IMR-90 (cell line): ENCODE measurements around the gene USF1. TPM values are rescaled to one million over a fixed set of nuclear protein-coding genes. Genes with fewer than 3 reads are reported as not detected.
A peak's percentile ranks its signal among the peaks of the same experiment; 100 is the strongest.

ENCODE experiments used
- ATAC-seq: fragments of 200-7000 bp; cut with Tn5 transposase; 2 replicates; pipeline ENCODE4 v1.9.1; 2020; ENCODE audit warnings: low read depth, mild to moderate bottlenecking, moderate library complexity
- BruUV-seq: library from RNA; stranded (reverse); fragments of 400-500 nt; replicated peaks from 2 replicates; lab custom pipeline; 2021; lab: Mats Ljungman, UMichigan
- CTCF ChIA-PET: fragments of 300-600 bp; formaldehyde crosslinking; extraction: SDS; loops from one replicate; lab custom pipeline; 2021; ENCODE audit warnings: antibody characterized with exemption; lab: Yijun Ruan, JAX
- POLR2A ChIA-PET: fragments of 300-600 bp; sonication (Branson Sonifier 250); formaldehyde crosslinking; loops from one replicate; lab custom pipeline; 2022; ENCODE audit warnings: antibody characterized with exemption; ENCODE audit not compliant: unreplicated experiment; lab: Charles Lee
- DNase-seq: peaks from one replicate; pipeline ENCODE4 v3.0.0; 2013
- H2AFZ ChIP-seq: replicated peaks from 2 replicates; pipeline ENCODE3; 2013; ENCODE audit warnings: low read length, mild to moderate bottlenecking; ENCODE audit not compliant: poor library complexity
- H2AK5ac ChIP-seq: 2 replicates; pipeline ENCODE4 v1.6.1; 2013; ENCODE audit warnings: low read depth, low read length, inconsistent platforms
- H2AK9ac ChIP-seq: replicated peaks from 2 replicates; pipeline ENCODE3; 2013; ENCODE audit warnings: mild to moderate bottlenecking, low read depth, low read length, moderate library complexity; ENCODE audit not compliant: poor library complexity
- H2BK120ac ChIP-seq: 2 replicates; pipeline ENCODE4 v1.6.1; 2013; ENCODE audit warnings: low read depth, low read length, inconsistent platforms
- H2BK15ac ChIP-seq: 3 replicates; pipeline ENCODE4 v1.6.1; 2013; ENCODE audit warnings: low read depth, low read length, inconsistent platforms
- H2BK20ac ChIP-seq: 2 replicates; pipeline ENCODE4 v1.6.1; 2013; ENCODE audit warnings: low read depth, mild to moderate bottlenecking, inconsistent platforms, low read length, moderate library complexity
- H2BK5ac ChIP-seq: 2 replicates; pipeline ENCODE4 v1.6.1; 2013; ENCODE audit warnings: mild to moderate bottlenecking, low read depth, low read length, inconsistent platforms; ENCODE audit not compliant: poor library complexity, severe bottlenecking
- H3K14ac ChIP-seq: replicated peaks from 2 replicates; pipeline ENCODE4 v1.6.1; 2013; ENCODE audit warnings: low read depth, low read length, inconsistent platforms
- H3K18ac ChIP-seq: 2 replicates; pipeline ENCODE4 v1.6.1; 2013; ENCODE audit warnings: low read depth, low read length, control low read depth
- H3K23ac ChIP-seq: 2 replicates; pipeline ENCODE4 v1.6.1; 2013; ENCODE audit warnings: low read depth, low read length, inconsistent platforms
- H3K27ac ChIP-seq: 2 replicates; pipeline ENCODE4 v1.5.1; 2013; ENCODE audit warnings: mild to moderate bottlenecking, control low read depth, low read length; ENCODE audit not compliant: insufficient read depth
- H3K27me3 ChIP-seq: 2 replicates; pipeline ENCODE4 v1.6.1; 2013; ENCODE audit warnings: low read length; ENCODE audit not compliant: control insufficient read depth, insufficient read depth
- H3K36me3 ChIP-seq: 2 replicates; pipeline ENCODE4 v1.6.1; 2013; ENCODE audit warnings: low read length, mixed read lengths; ENCODE audit not compliant: control insufficient read depth, insufficient read depth
- H3K4ac ChIP-seq: 2 replicates; pipeline ENCODE4 v1.6.1; 2013; ENCODE audit warnings: low read depth, low read length, inconsistent platforms
- H3K4me1 ChIP-seq: 2 replicates; pipeline ENCODE4 v1.6.1; 2013; ENCODE audit warnings: low read length, mixed read lengths; ENCODE audit not compliant: control insufficient read depth, insufficient read depth
- H3K4me2 ChIP-seq: 2 replicates; pipeline ENCODE4 v1.6.1; 2013; ENCODE audit warnings: low read depth, mild to moderate bottlenecking, control low read depth, low read length, moderate library complexity
- H3K4me3 ChIP-seq: 2 replicates; pipeline ENCODE4 v1.5.1; 2013; ENCODE audit warnings: low read depth, mild to moderate bottlenecking, control low read depth, low read length, moderate library complexity; ENCODE audit not compliant: insufficient read depth
- H3K56ac ChIP-seq: 2 replicates; pipeline ENCODE4 v1.6.1; 2013; ENCODE audit warnings: low read length, inconsistent platforms; ENCODE audit not compliant: insufficient read depth; ENCODE audit errors: extremely low read depth
- H3K79me1 ChIP-seq, 2 experiments: 2 replicates each; pipeline ENCODE4 v1.6.1; 2013; ENCODE audit warnings: low read length in 2 of 2, inconsistent platforms in 1 of 2, low read depth in 1 of 2
- H3K9ac ChIP-seq: 2 replicates; pipeline ENCODE4 v1.6.1; 2013; ENCODE audit warnings: low read depth, low read length, control low read depth
- H3K9me1 ChIP-seq: 2 replicates; pipeline ENCODE4 v1.6.1; 2013; ENCODE audit warnings: low read length, inconsistent platforms; ENCODE audit not compliant: insufficient read depth
- H3K9me3 ChIP-seq: 2 replicates; pipeline ENCODE4 v1.6.1; 2013; ENCODE audit warnings: low read length; ENCODE audit not compliant: control insufficient read depth, insufficient read depth
- H4K20me1 ChIP-seq: 2 replicates; pipeline ENCODE4 v1.6.1; 2013; ENCODE audit warnings: low read length, inconsistent platforms; ENCODE audit not compliant: insufficient read depth
- H4K5ac ChIP-seq: 2 replicates; pipeline ENCODE4 v1.6.1; 2013; ENCODE audit warnings: mild to moderate bottlenecking, low read depth, low read length, control low read depth
- H4K8ac ChIP-seq, 2 experiments: 2 replicates each; pipeline ENCODE4 v1.6.1; 2013; ENCODE audit warnings: low read depth in 2 of 2, low read length in 2 of 2, control low read depth in 1 of 2, inconsistent platforms in 1 of 2
- H4K91ac ChIP-seq: 2 replicates; pipeline ENCODE4 v1.6.1; 2013; ENCODE audit warnings: low read depth, low read length, inconsistent platforms; ENCODE audit not compliant: insufficient read depth
- CEBPB ChIP-seq: IDR thresholded peaks from 2 replicates; pipeline ENCODE4 v1.6.1; 2012; ENCODE audit warnings: low read depth, low read length, improper control_type of control experiment
- POLR2A ChIP-seq: IDR thresholded peaks from 2 replicates; pipeline ENCODE4 v1.6.1; 2012; ENCODE audit warnings: mild to moderate bottlenecking, low read depth, low read length
- WGBS, 2 experiments: methylation state at CpG; one replicate each; pipeline versions ENCODE4 v1.1.5 to v1.1.7; 2013; ENCODE audit warnings: missing lambda C conversion rate in 2 of 2; ENCODE audit not compliant: insufficient read length in 1 of 2; ENCODE audit errors: extremely low coverage in 2 of 2; 5-methylcytosine and 5-hydroxymethylcytosine counted together
- dilution Hi-C: fragments of 300-500 bp; cut with HindIII; formaldehyde crosslinking; loops from one replicate; pipeline ENCODE4 v1.14.3; 2018; ENCODE audit warnings: low sequenced_read_pairs; ENCODE audit not compliant: unreplicated experiment
- in situ Hi-C: fragments of 300-500 bp; cut with MboI; formaldehyde crosslinking; loops from 3 replicates; pipeline ENCODE4 v1.14.3; 2019; ENCODE audit warnings: low sequenced_read_pairs, inconsistent platforms, mixed read lengths
- intact Hi-C: fragments of 100-400 bp; cut with micrococcal nuclease; formaldehyde crosslinking; loops from 2 replicates; pipeline ENCODE4 v1.10.0; 2022
- polyA plus RNA-seq, 3 experiments: library from polyadenylated mRNA; depleted of rRNA; stranded (reverse); fragments of >200 nt; gene quantifications; 2 replicates each; pipeline ENCODE4 v1.2.3, GENCODE V29; 2012; ENCODE audit warnings: low replicate concordance in 1 of 3
- total RNA-seq: library from RNA; depleted of rRNA; stranded (reverse); fragments of >200 nt; gene quantifications from 2 replicates; pipeline ENCODE4 v1.2.3, GENCODE V29; 2012

Gene USF1
- total and polyA plus RNA-seq, 2 of the 4 experiments (the other 2 are of a cell fraction), result 37.1 to 78.9 TPM

- H2BK120ac ChIP-seq, result no peak overlapping the region
- no peak overlapping the region for H4K8ac ChIP-seq
- no peak overlapping the region for H2AK5ac ChIP-seq
- no peak overlapping the region for H3K4me3 ChIP-seq
- H3K27ac ChIP-seq, result no peak overlapping the region
- H2BK15ac ChIP-seq, result no peak overlapping the region
- no peak overlapping the region for H3K23ac ChIP-seq
- H2BK5ac ChIP-seq, result no peak overlapping the region
- H3K18ac ChIP-seq, result no peak overlapping the region
- no peak overlapping the region for H3K56ac ChIP-seq
- H3K4me2 ChIP-seq, result no peak overlapping the region
- ATAC-seq (peak; percentile 56), DNase-seq (peak; percentile 31)
- no peak overlapping the region for H3K14ac ChIP-seq
- no peaks in the 10 kb centered on the region for H3K36me3 ChIP-seq
- H3K4ac ChIP-seq, result no peak overlapping the region
- dilution Hi-C loops (no loop called here), intact Hi-C loops (no loop called here), in situ Hi-C loops (no loop called here)
- H4K5ac ChIP-seq, result no peak overlapping the region
- POLR2A ChIA-PET, result no interaction called here
- H2AFZ ChIP-seq, result no peak overlapping the region
- 0% methylated on average over 1 of the region's 4 CpGs; no CpG with 5 or more reads in 1 of the 2 experiments for WGBS, 2 experiments
- H4K20me1 ChIP-seq, result no peaks in the 10 kb centered on the region
- no peak overlapping the region for H2BK20ac ChIP-seq
- H3K27me3 ChIP-seq, result no peaks in the 10 kb centered on the region
- TF ChIP-seq POLR2A (no peak), CEBPB (peak; percentile 72)
- no peaks in the 10 kb centered on the region for H3K79me1 ChIP-seq
- BruUV-seq, result no TSS peak
- no peak overlapping the region for H3K9ac ChIP-seq
- CTCF ChIA-PET, result no interaction called here
- H4K91ac ChIP-seq, result no peak overlapping the region
- peaks cover 5% of the 10 kb centered on the region for H3K4me1 ChIP-seq
- peaks cover 5% of the 10 kb centered on the region for H3K9me1 ChIP-seq
- no peaks in the 10 kb centered on the region for H3K9me3 ChIP-seq
- no peak overlapping the region for H2AK9ac ChIP-seq
Observed at GRCh38 chr1:161008869-161009510, 36.8 kb downstream of the USF1 start.
